SK-N-SH treated with all-trans-retinoic acid at 6 μM for 48 hours (cell line): ENCODE data around the gene METTL6.
"Not testable (repeated sequence)": the region's sequence is repeated elsewhere in the genome, so short reads cannot be mapped to it uniquely, and the experiment has no call there.

Source experiments
- ATAC-seq: fragments of 200-7000 bp; cut with Tn5 transposase; 3 replicates; pipeline ENCODE4 v1.9.1; 2020; ENCODE audit warnings: mild to moderate bottlenecking, moderate library complexity
- ARNTL ChIP-seq: fragments of 450-650 bp; formaldehyde crosslinking; IDR thresholded peaks from 2 replicates; pipeline ENCODE4 v1.5.0; 2020; ENCODE audit warnings: low read depth, mild to moderate bottlenecking, moderate library complexity, borderline replicate concordance
- BACH2 ChIP-seq: fragments of 250-450 bp; sonication (Bioruptor Pico); IDR thresholded peaks from 2 replicates; pipeline ENCODE4 v1.9.0; 2021; ENCODE audit warnings: mild to moderate bottlenecking, borderline replicate concordance
- CSDC2 ChIP-seq: fragments of 250-450 bp; sonication (Bioruptor Pico); IDR thresholded peaks from 2 replicates; pipeline ENCODE4 v1.5.0; 2020; ENCODE audit warnings: mild to moderate bottlenecking, moderate library complexity
- ESRRG ChIP-seq: fragments of 250-450 bp; sonication (Bioruptor Pico); IDR thresholded peaks from 2 replicates; pipeline ENCODE4 v1.6.1; 2021; ENCODE audit warnings: mild to moderate bottlenecking
- GLIS3 ChIP-seq: fragments of 250-450 bp; sonication (Bioruptor Pico); IDR thresholded peaks from 2 replicates; pipeline ENCODE4 v1.5.0; 2020; ENCODE audit warnings: mild to moderate bottlenecking, moderate library complexity
- ISL1 ChIP-seq: fragments of 250-450 bp; sonication (Bioruptor Pico); IDR thresholded peaks from 2 replicates; pipeline ENCODE4 v2.1.2; 2022; ENCODE audit warnings: mild to moderate bottlenecking, moderate library complexity
- OSR1 ChIP-seq: fragments of 250-450 bp; sonication (Bioruptor Pico); IDR thresholded peaks from 2 replicates; pipeline ENCODE4 v1.8.0; 2022; ENCODE audit warnings: moderate library complexity, mild to moderate bottlenecking, inconsistent platforms
- PATZ1 ChIP-seq: fragments of 250-450 bp; sonication (Bioruptor Pico); IDR thresholded peaks from 2 replicates; pipeline ENCODE4 v1.8.0; 2020; ENCODE audit warnings: mild to moderate bottlenecking, moderate library complexity, borderline replicate concordance
- PPARA ChIP-seq: fragments of 250-450 bp; sonication (Bioruptor Pico); IDR thresholded peaks from 2 replicates; pipeline ENCODE4 v1.5.0; 2020; ENCODE audit warnings: mild to moderate bottlenecking, borderline replicate concordance
- RARB ChIP-seq: fragments of 250-450 bp; sonication (Bioruptor Pico); IDR thresholded peaks from 2 replicates; pipeline ENCODE4 v1.8.0; 2021; ENCODE audit warnings: mild to moderate bottlenecking, moderate library complexity
- SNAI2 ChIP-seq: fragments of 250-450 bp; sonication (Bioruptor Pico); IDR thresholded peaks from 2 replicates; pipeline ENCODE4 v1.5.0; 2020; ENCODE audit warnings: mild to moderate bottlenecking, moderate library complexity
- TOX ChIP-seq: fragments of 250-450 bp; sonication (Bioruptor Pico); IDR thresholded peaks from 2 replicates; pipeline ENCODE4 v1.8.0; 2021; ENCODE audit warnings: mild to moderate bottlenecking, moderate library complexity, borderline replicate concordance
- ZFP3 ChIP-seq: fragments of 250-450 bp; sonication (Bioruptor Pico); IDR thresholded peaks from 2 replicates; pipeline ENCODE4 v1.5.0; 2020; ENCODE audit warnings: mild to moderate bottlenecking, moderate library complexity
- ZFP30 ChIP-seq: fragments of 450-650 bp; formaldehyde crosslinking; IDR thresholded peaks from 2 replicates; pipeline ENCODE4 v1.5.0; 2022; ENCODE audit warnings: mild to moderate bottlenecking, moderate library complexity
- ZNF565 ChIP-seq: fragments of 450-650 bp; formaldehyde crosslinking; conservative IDR thresholded peaks from 2 replicates; pipeline ENCODE4 v1.5.0; 2020; ENCODE audit warnings: low read depth, mild to moderate bottlenecking, moderate library complexity
- ZNF70 ChIP-seq: fragments of 450-650 bp; formaldehyde crosslinking; IDR thresholded peaks from 2 replicates; pipeline ENCODE4 v1.5.0; 2020; ENCODE audit warnings: mild to moderate bottlenecking, moderate library complexity
- ZNF8 ChIP-seq: fragments of 450-650 bp; formaldehyde crosslinking; IDR thresholded peaks from 2 replicates; pipeline ENCODE4 v1.5.0; 2020; ENCODE audit warnings: mild to moderate bottlenecking, moderate library complexity
- TF ChIP-seq, protein P1 (sequence below): fragments of 250-450 bp; sonication (Bioruptor Pico); IDR thresholded peaks from 2 replicates; pipeline ENCODE4 v1.5.1; 2020; ENCODE audit warnings: low read depth, mild to moderate bottlenecking, moderate library complexity
- TF ChIP-seq, protein P2 (sequence below): fragments of 250-450 bp; sonication (Bioruptor Pico); IDR thresholded peaks from 2 replicates; pipeline ENCODE4 v1.5.1; 2021; ENCODE audit warnings: mild to moderate bottlenecking, moderate library complexity
- TF ChIP-seq, protein P3 (sequence below): fragments of 250-450 bp; sonication (Bioruptor Pico); IDR thresholded peaks from 2 replicates; pipeline ENCODE4 v1.5.0; 2020; ENCODE audit warnings: mild to moderate bottlenecking, moderate library complexity
- TF ChIP-seq, protein P4 (sequence below): fragments of 250-450 bp; sonication (Bioruptor Pico); IDR thresholded peaks from 2 replicates; pipeline ENCODE4 v1.8.0; 2021; ENCODE audit warnings: low read depth, mild to moderate bottlenecking, moderate library complexity, borderline replicate concordance

The METTL6 gene

GRCh38 chr3:15387171-15387581 lies 40.2 kb downstream of the METTL6 start:
- peak; percentile 42 for ATAC-seq
- TF ChIP-seq BACH2 (CRISPR knock-in tag) (no peak), ZNF565 (CRISPR knock-in tag) (no peak), ZFP3 (CRISPR knock-in tag) (peak; percentile 39; the same call in 1 of the 2 replicates), ISL1 (CRISPR knock-in tag) (peak; percentile 64), OSR1 (CRISPR knock-in tag) (no peak)
- TF ChIP-seq, protein P1, sequence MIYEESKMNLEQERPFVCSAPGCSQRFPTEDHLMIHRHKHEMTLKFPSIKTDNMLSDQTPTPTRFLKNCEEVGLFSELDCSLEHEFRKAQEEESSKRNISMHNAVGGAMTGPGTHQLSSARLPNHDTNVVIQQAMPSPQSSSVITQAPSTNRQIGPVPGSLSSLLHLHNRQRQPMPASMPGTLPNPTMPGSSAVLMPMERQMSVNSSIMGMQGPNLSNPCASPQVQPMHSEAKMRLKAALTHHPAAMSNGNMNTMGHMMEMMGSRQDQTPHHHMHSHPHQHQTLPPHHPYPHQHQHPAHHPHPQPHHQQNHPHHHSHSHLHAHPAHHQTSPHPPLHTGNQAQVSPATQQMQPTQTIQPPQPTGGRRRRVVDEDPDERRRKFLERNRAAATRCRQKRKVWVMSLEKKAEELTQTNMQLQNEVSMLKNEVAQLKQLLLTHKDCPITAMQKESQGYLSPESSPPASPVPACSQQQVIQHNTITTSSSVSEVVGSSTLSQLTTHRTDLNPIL: peak; percentile 43; the same call in 1 of the 2 replicates
- TF ChIP-seq, protein P2, sequence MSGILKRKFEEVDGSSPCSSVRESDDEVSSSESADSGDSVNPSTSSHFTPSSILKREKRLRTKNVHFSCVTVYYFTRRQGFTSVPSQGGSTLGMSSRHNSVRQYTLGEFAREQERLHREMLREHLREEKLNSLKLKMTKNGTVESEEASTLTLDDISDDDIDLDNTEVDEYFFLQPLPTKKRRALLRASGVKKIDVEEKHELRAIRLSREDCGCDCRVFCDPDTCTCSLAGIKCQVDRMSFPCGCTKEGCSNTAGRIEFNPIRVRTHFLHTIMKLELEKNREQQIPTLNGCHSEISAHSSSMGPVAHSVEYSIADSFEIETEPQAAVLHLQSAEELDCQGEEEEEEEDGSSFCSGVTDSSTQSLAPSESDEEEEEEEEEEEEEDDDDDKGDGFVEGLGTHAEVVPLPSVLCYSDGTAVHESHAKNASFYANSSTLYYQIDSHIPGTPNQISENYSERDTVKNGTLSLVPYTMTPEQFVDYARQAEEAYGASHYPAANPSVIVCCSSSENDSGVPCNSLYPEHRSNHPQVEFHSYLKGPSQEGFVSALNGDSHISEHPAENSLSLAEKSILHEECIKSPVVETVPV: no peak
- TF ChIP-seq, all 23 proteins: peak for 3

DNA sequence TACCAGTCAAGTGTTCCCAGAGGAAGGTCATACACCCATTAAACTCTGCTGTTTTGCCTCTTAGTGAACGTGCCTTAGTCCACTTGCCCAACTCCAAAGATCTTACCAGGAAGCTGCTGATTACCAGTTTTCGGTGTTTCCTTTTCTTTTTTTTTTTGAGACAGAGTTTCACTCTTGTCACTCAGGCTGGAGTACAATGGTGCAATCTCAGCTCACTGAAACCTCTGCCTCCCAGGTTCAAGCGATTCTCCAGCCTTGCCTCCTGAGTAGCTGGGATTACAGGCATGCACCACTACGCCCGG lies 40.7 kb downstream of the METTL6 start:
- ATAC-seq: not testable (repeated sequence)

DNA sequence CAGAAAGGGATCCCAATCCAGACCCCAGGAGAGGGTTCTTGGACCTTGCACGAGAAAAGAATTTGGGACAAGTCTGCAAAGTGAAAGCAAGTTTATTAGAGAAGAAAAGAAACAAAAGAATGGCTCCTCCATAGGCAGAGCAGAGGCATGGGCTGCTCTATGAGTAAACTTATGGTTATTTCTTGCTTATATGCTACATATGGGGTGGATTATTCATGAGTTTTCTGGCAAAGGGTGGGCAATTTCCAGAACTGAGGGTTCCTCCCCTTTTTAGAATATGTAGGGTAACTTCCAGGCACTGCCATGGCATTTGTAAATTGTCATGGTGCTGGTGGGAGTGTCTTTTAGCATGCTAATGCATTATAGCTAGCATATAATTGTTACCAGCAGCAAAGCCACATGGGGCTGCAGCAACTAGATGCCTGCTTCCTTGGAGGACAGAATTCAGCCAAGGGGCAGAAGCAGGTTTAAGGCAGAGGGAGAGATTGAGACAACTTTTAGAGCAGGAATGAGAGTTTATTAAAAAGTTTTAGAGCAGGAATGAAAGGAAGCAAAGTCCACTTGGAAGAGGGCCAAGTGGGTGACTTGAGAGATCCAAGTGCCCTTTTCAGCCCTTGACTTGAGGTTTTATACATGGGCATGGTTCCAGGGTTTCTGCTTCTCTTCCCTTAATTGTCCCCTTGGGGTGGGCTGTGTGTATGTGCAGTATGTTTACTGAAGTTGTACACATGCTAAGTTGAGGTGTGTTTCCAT lies 41.3 kb downstream of the METTL6 start:
- ATAC-seq: no peak
- TF ChIP-seq TOX (CRISPR knock-in tag) (no peak), ZNF8 (no peak), GLIS3 (no peak), RARB (CRISPR knock-in tag) (no peak), ARNTL (CRISPR knock-in tag) (no peak), ESRRG (CRISPR knock-in tag) (no peak), CSDC2 (no peak), PATZ1 (no peak), ZFP3 (CRISPR knock-in tag) (no peak), PPARA (CRISPR knock-in tag) (no peak), OSR1 (CRISPR knock-in tag) (no peak), BACH2 (CRISPR knock-in tag) (no peak), ISL1 (CRISPR knock-in tag) (no peak), ZNF70 (no peak), SNAI2 (CRISPR knock-in tag) (no peak), ZFP30 (no peak)
- TF ChIP-seq, protein P3, sequence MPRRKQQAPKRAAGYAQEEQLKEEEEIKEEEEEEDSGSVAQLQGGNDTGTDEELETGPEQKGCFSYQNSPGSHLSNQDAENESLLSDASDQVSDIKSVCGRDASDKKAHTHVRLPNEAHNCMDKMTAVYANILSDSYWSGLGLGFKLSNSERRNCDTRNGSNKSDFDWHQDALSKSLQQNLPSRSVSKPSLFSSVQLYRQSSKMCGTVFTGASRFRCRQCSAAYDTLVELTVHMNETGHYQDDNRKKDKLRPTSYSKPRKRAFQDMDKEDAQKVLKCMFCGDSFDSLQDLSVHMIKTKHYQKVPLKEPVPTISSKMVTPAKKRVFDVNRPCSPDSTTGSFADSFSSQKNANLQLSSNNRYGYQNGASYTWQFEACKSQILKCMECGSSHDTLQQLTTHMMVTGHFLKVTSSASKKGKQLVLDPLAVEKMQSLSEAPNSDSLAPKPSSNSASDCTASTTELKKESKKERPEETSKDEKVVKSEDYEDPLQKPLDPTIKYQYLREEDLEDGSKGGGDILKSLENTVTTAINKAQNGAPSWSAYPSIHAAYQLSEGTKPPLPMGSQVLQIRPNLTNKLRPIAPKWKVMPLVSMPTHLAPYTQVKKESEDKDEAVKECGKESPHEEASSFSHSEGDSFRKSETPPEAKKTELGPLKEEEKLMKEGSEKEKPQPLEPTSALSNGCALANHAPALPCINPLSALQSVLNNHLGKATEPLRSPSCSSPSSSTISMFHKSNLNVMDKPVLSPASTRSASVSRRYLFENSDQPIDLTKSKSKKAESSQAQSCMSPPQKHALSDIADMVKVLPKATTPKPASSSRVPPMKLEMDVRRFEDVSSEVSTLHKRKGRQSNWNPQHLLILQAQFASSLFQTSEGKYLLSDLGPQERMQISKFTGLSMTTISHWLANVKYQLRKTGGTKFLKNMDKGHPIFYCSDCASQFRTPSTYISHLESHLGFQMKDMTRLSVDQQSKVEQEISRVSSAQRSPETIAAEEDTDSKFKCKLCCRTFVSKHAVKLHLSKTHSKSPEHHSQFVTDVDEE (CRISPR knock-in tag): no peak
- TF ChIP-seq, protein P1: no peak
- TF ChIP-seq, protein P4, sequence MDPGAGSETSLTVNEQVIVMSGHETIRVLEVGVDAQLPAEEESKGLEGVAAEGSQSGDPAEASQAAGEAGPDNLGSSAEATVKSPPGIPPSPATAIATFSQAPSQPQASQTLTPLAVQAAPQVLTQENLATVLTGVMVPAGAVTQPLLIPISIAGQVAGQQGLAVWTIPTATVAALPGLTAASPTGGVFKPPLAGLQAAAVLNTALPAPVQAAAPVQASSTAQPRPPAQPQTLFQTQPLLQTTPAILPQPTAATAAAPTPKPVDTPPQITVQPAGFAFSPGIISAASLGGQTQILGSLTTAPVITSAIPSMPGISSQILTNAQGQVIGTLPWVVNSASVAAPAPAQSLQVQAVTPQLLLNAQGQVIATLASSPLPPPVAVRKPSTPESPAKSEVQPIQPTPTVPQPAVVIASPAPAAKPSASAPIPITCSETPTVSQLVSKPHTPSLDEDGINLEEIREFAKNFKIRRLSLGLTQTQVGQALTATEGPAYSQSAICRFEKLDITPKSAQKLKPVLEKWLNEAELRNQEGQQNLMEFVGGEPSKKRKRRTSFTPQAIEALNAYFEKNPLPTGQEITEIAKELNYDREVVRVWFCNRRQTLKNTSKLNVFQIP (CRISPR knock-in tag): no peak
- TF ChIP-seq, protein P2: no peak

DNA sequence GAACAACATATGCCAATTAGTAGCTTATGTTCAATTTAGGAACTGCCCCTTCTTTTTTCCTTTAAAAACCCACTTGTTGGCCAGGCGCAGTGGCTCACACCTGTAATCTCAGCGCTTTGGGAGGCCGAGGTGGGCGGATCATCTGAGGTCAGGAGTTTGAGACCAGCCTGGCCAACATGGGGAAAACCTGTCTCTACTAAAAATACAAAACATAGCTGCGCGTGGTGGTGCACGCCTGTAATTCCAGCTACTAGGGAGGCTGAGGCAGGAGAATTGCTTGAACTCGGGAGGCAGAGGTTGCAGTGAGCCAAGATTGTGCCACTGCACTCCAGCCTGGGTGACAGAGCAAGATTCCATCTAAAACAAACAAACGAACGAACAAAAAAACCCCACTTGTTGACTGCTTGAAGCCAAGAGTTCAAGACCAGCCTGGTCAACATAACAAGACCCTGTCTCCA lies 42.1 kb downstream of the METTL6 start:
- ATAC-seq: not testable (repeated sequence)
